HG02973 (cell line): ENCODE data around the gene RAD51.

Experiments
- ATAC-seq: cut with Tn5 transposase; IDR thresholded peaks from one replicate; pipeline ENCODE4 v1.9.1; 2021; ENCODE audit warnings: moderate library complexity; ENCODE audit not compliant: unreplicated experiment

The RAD51 gene

DNA sequence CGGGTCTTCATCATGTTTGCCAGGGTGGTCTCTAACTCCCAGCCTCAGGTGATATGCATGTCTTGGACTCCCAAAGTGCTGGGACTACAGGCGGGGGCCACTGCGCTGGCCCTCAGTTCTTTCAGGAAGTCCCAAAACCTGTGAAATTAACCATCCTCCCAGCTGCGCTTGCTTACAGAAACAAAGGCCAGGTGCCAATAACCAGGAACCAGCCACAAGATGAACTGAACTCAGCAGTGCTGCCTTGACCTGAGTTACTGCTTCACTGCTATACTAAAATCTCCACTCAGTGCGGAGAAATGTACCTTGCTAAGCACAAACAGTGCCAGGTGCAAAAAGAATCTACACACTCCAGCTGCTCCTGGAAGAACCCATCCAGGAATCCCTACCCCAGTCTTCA, 65.0 kb downstream of the RAD51 start:
- ATAC-seq: no peak

DNA sequence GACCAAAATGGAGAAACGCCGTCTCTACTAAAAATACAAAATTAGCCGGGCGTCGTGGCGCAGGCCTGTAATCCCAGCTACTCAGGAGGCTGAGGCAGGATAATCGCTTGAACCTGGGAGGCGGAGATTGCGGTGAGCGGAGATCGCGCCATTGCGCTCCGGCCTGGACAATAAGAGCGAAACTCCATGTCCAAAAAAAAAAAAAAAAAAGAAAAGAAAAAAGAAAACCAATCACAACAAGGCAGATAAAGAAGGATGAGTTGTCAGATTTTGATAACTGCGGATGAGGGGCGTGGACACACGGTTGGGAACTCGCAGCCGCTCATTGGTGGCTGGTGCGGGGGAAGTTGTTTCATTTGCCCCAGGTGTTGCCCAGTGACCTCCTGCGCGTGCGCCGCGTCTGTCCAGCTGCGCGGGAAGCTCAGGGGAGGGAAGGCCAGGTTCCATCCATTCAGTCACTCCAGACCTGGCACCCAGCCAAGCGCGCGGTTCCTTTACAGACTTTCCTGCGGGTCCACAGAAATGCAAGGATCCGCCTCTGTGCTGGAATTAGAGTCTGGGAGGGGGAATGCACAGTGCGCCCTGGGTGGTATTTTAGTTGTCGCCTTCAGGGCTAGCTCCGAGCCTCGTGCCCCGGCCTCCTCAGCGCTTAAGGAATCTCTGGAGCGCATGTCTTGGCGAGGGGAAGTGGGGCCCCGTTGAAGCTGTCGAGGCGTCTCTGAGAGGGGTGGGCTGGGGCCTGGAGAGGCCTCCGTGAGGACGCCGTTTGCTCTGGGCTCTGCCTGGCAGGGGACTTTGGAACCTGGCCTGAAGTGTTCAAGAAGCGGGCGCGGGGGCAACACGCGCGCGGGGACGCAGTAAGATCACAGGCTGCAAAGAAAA, 68.2 kb downstream of the RAD51 start:
- no peak for ATAC-seq

DNA sequence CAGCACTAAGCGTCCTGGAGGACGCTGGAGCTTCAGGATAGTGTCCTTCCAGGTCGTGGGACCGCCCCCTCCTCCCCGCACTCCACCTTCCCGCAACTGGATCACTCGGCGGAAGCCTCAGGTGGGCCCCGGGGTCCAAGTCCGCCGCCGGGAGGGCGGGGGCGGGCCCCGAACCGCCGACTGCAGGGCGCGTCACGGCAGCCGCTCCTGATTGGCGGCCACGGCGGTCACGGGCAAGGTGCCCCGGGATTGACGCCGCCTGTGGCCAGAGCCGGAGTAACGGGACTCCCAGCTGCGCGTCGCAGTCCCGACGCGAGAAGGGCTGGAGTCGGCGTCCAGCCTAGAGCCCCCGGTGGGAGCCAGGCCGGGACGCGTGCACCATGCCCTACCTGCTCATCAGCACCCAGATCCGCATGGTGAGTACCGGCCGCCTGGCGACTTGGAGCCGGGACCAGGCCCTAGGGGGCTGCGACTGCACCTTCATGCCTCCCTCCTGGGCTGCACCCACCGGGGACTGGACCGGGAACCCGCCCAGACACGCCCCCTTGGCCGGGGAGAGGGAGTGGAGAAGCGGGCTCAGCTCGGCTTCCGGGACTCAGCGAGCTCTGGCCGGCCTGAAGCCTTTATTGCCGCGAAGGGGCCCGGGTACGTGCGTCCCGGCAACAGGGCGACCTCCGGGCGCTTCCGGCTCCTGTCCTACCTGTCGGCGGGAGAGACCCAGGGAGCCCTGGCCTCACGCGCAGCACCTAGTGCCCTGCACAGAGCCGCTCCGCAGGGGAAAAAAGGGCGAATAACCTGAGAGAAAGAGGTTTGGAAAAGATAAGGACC, 69.0 kb downstream of the RAD51 start, which contains the start of gene GCHFR:
TSS of gene GCHFR (plus strand) at position 268 of the 828 bp plus-strand sequence. CDS start at position 381, 113 bp downstream.
- ATAC-seq: no peak

DNA sequence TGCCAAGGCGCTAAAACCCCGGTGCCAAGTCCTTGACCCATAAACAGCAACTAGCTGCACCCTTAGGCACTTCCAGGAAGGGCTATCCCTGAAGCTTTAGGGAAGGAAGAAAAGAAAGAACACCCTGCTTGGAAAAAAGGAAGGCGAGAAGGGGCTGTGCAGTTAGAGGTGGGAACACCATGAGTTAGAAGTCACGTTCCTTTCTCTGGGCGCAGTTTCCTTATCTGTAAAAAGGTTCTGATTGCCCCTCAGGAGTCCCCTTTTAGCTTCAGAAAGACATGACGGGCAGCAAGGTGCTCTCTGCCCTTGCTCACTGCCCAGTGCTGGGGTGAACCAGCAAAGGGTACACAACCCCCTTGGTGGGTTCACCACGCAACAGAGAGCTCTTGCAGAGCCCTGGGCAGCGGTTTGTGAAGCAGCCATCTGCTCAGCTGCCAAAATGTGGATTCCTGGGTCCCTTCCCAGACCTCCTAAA, 69.7 kb downstream of the RAD51 start:
- ATAC-seq: no peak

DNA sequence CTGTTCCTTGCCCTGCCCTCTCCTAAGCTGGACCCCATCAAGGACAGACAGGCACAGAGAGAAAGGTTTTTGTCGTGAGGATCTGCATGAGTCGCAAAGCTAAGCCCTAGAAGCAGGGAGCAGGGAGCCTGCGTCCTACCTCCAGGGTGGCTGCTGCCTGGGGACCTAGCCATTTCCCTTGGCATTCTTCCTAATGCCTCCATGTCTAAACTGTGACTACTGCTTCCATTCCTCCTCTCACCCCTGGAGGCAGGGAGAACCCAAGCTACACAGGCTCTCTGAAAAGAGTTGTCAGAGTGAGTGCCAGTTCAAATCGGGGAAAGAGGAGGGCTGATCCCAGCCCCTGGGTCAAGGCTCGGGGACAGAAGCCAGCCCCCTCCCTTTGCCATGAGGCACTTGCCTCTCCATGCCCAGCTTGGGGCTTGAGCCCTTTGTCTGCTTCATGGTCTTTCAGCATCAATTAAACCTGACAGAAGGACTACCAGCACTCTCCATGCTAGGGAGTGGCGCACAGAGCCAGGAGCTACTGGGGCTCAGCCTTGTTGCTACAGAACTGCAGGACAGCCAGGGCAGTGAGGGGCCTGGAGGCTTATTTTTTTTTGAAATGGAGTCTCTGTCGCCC, 71.3 kb downstream of the RAD51 start:
- no peak for ATAC-seq

DNA sequence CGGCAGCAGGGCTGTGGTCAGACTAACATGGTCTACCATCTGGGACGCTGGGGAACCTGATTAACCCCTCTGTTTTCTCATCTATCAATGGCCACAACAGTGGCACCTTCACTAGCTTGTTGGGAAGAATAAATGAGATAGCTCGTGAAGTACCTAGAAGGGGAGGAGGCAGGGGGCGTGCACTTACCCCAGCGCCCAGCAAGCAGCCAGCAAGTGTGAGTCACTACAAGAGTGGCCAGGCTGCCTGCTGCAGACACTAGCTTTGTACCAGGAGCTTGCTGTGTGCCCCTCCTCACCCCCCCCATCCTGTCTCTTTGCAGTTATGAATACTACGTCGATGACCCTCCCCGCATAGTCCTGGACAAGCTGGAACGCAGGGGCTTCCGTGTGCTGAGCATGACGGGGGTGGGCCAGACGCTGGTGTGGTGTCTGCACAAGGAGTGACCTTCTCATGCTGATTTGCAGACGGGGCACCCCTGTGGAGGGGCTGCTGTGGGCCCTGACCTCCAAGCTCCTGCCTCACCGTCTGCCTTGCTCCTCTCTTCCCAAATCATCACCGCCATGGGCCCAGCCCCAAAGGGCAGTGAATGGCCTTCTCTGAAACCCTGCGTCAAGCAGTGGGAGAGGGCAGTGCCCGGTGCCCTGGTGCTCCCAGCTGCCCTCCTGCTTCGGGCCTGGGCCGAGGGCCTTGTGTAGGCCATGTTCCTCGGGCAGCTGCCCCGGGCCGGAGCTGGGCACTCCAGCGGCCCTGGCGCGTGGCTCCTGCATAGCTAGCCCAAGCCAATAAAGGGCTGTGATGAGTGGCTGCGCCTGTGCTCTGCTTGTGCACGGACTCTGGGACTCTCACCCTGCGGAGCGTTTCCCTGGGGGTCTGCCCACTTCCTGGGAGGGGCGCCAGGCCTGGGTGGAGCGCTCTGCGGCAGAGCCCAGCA, 72.2 kb downstream of the RAD51 start:
- no peak for ATAC-seq

DNA sequence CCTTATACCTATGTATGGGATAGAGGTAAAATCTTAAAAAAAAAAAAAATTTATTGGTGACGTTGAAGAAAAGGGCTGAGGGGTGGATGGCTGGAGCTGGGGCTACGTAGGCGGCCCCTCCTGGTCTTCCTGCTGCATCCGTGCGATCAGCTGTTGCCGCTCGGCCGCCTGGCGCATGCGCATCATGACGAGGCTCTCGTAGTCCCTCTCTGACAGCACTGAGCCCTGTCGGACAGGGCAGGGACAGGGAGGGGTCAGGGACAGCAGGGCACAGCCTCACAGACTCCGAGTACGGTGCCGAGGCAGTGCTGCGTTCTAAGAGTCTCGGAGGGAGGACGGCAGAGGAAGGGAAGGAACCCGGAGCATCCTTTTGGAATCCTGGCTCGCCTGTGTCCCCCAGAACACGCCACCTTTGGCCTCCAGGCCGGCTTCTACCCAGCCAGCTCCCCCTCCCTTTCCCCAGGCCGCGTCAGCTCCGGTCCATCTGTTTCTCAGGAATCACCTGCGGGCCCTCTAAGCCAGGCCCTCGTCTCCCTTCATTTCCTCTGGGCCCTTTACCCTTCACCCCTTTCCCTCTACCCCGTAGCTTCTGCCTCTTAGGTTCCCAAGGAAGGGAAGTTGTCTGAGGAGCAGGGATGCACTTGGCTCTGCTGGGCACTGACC, 73.0 kb downstream of the RAD51 start:
- no peak for ATAC-seq

DNA sequence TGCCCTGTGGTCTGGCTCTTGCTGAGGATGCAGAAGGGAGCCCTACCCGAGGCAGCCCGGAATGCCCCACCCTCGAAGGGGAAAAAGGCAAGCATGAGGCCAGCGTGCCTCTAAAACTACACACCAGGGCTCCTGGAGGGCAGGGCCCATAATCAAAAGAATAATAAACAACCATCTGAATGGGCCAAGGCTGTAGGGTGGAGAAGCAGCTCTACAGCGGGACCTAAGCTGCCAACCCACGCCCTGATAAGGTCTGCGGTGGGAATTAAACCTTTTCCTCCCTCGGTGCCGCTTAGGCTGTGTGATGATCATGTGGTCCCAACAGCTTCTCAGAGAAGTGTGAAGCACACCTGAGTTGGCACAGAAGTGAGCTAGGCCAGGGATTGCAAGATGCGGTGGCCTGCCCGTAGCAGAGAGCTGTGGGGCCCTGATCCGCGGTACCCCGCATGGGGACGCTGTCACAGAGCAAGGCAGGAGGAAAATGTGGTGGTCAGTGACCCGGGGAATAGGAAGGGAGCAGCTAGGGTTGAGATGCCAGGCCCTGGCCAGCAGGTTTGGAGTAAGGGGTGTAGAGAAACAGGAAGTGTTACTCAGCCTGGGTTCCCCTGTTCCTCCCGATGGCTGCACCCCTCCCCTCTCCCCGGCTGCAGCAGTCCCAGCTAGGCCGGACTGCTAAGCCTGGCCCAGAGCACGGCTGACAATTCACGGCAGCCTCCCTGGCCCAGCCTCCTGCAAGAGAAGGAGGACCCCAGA, 73.7 kb downstream of the RAD51 start:
- ATAC-seq: no peak

DNA sequence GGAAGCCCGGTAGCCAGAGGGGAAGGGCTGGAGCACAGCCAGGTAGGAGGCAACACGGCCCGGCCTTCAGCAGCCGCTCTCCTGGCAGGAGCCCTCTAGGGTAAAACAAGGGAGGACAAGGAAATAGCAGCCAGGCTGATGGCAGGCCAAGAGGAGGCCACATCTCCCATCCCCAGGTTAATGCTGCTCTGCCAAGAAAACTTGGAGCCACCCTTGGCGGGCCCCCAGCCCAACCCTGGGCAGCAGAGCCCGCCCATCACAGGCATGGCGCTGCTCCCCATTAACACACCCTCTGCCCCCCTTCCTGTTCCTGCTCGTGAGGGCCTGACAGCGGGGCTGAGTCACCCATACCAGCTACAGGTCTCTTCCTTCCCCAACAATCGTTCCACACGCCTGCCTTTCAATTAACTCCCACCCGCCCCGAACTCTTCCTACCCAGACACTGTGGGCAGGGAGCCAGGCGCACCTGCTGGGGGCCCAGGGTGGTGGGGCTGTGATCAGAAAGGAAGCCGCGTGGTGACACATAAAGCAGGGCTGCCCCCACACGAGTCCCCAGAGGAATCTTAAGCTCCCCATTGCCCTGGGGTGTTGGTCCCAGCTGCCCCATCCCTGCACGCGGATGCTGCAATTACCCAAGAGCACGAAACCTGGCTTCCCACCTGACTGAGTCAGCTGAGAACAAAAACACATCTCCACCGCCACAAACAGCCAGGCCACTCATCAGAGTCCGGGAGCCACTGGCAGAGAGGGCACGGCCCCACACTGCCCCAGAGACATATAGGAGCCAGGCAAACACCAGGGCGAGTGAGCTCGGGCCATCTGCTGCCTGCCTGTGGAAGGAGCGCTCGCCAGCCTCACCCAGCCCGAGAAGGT, 74.5 kb downstream of the RAD51 start, which contains the start of gene C15orf62:
TSS of gene C15orf62 (plus strand) at position 707 of the 873 bp plus-strand sequence. CDS start 516 bp downstream, outside the sequence.
- ATAC-seq: no peak

DNA sequence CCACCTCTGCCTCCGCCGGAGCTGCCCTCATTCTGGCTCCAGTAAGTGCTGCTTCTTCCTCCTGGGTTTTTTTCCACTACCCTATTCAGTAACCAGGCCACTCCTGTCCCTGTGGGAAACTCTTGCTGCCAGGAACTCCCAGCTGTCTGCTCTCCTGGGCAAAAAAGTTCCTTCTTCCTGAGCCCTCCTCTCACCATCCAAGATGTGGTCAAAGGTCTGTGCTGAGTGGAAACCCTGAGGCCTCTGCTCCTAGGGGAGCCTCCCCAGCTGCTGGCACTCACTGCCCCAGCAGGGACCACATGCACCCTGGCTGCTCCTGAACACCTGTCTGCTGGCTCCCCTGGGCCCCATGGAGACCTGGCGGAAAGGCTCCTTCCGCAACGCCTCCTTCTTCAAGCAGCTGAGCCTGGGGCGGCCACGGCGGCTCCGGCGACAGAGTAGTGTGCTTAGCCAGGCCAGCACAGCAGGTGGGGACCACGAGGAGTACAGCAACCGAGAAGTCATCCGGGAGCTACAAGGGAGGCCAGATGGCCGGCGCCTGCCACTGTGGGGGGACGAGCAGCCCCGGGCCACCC, 75.3 kb downstream of the RAD51 start:
- ATAC-seq: no peak

DNA sequence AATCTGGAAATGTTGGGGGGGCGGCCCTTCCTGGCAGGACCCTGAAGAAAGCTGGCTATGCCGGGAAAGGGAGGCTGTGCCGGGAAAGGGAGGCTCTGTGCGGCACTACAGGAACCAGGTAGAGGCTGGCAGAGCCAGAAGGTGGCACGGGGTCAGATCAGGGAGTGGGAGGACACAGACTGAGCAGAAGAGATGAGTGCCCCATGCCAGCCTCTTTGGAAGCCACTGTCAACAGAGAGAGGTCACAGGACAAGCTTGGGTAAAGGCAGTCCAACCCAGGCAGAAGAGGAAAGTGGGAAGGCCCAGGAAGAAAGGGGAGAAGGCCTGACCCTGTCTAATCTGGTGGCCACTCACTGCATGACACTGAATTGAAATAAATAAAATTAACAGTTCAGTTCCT, 76.3 kb downstream of the RAD51 start:
- no peak for ATAC-seq

DNA sequence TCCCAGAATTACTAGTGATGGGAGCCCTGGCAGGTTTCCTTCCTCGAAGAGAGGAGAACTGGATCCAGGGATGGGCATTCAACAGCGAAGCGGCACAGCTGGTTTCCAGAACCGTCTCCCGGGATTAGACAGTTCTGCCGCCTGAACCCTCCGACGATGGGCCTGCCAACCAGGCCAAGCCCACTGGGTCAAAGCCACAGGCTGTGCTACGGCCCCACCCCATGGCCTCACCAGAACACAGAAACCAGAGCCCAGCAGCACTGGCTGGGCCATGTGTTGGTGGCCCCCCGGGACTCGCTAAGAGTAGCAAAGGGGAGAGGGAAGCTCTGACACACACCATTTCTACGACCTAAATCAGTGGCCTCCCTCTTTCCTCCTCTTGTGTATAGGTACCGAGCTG, 77.0 kb downstream of the RAD51 start:
- no peak for ATAC-seq

DNA sequence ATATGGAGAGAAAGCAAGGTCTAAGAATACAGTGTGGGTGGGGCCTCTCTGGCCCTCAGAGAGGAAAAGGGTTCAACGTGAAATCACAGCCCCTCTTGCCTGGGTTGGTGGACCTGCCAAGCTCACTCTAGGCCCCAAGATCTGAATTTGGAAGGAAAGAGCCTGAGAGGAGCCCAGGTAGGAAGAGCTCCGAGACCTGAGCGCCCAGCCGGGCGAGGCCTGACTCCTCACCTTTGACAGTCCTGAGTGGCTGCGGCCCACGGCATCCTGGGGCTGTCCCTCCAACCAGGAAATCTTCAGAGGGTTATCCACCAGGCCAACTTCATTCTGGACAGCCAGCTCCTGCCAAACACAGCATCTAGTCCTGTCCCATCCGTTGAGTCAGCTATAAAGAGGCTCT, 78.5 kb downstream of the RAD51 start:
- no peak for ATAC-seq

DNA sequence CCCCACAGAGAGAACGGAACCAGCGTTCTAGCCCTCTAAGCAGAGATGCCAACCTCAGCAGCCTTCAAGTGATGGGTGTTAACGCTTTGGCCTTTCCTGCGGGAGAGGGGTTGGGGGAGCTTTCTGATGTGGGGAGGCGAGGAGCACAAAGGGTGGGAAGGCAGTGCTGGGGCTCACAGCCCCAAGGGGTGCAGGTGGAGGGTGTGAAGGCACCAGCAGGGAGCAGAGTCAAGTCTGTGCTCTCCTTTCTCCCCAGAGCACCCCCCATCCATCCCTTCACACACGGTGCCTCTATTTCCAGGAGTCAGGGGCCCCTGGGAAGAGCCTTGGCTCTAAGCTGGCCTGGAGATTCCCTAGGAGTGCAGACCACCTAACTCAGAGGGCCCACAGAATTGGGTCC, 78.9 kb downstream of the RAD51 start:
- ATAC-seq: no peak

DNA sequence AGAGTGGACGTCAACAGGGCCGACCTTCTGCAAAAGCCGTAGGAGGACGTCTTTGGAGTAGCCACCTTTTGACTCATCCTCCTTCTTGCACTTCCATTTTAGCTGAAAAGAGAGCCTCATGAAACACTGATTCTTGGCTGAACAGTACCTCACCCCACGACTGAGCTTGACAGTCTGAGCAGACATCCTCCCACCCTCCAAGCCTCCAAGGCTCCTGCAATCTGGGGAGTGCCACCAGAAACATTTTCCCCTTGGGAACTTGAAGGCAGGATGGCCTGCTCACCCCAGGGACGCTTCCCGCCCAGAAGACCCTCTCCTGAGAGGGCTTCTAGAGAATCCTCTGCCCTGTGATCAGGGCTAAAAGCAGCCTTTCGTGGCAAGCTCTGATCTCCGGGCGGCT, 80.0 kb downstream of the RAD51 start:
- no peak for ATAC-seq

DNA sequence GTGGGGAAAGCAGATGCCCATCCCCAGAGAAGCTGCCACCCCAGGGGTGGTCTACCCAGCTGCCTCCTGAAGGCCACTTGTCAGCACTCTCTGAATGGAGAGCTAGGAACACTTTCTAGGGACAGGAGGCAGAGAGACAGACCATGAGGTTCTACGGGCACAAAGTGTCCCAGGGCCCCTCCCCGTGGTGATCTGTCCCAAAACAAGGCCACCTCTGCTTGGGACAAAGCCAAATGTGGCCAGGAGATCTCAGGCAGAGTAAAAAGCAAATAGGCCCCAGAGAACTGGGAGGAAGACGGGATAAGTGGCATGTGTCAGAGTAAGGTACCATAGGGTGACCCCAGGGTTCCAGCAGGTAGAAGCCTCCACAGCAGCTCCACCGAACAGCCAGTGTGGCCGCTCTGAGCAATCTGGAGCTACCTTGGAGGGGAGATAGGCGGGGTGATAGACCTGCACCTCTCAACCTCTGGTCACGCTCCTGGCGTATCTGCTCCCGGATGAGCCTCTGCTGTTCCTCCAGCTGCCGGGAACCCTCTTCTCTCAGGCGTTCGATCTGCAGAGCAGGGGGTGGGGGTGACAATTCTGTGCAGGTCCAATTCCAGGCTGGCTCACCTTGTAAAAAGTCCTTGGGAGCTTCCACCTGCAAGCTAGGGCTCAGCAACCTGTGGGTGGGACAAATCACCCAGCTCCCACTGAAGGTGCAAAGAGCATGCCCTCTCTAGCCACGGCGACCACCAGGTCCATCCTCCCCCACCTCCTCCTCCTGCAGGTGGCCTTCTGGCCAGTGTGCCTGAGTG, 81.0 kb downstream of the RAD51 start:
- no peak for ATAC-seq
